NCI-H146 (cell line): Measurements from ENCODE around the gene EMP2.

ENCODE experiments used
- DNase-seq: peaks from one replicate; lab custom pipeline; 2025; lab: John Stamatoyannopoulos, UW

The EMP2 gene

GRCh38 chr16:10610499-10611184 lies 30.2 kb upstream of the EMP2 start:
- DNase-seq = no peak

- no peak for DNase-seq
Observed at GRCh38 chr16:10609402-10609774, 29.0 kb upstream of the EMP2 start.

GRCh38 chr16:10608687-10609401 lies 28.4 kb upstream of the EMP2 start:
- DNase-seq = no peak

- DNase-seq = no peak
Observed at GRCh38 chr16:10607157-10607556, 26.8 kb upstream of the EMP2 start.

- no peak for DNase-seq
Observed at GRCh38 chr16:10606607-10607006, 26.2 kb upstream of the EMP2 start.

GRCh38 chr16:10605636-10606035 lies 25.2 kb upstream of the EMP2 start:
- DNase-seq = no peak

GRCh38 chr16:10601444-10602408 lies 21.3 kb upstream of the EMP2 start:
- DNase-seq = no peak

- no peak for DNase-seq
Observed at GRCh38 chr16:10600782-10601443, 20.5 kb upstream of the EMP2 start.

- no peak for DNase-seq
Observed at GRCh38 chr16:10599626-10600025, 19.2 kb upstream of the EMP2 start.

GRCh38 chr16:10598157-10598556 lies 17.8 kb upstream of the EMP2 start:
- no peak for DNase-seq

GRCh38 chr16:10597187-10597601 lies 16.8 kb upstream of the EMP2 start:
- DNase-seq = no peak

- DNase-seq = no peak
Observed at GRCh38 chr16:10594312-10594950, 14.0 kb upstream of the EMP2 start.

GRCh38 chr16:10592611-10593010 lies 12.2 kb upstream of the EMP2 start:
- DNase-seq = no peak

GRCh38 chr16:10590342-10590741 lies 9.9 kb upstream of the EMP2 start:
- DNase-seq = no peak

GRCh38 chr16:10589109-10589508 lies 8.7 kb upstream of the EMP2 start:
- no peak for DNase-seq

GRCh38 chr16:10587622-10588021 lies 7.2 kb upstream of the EMP2 start:
- no peak for DNase-seq

- no peak for DNase-seq
Observed at GRCh38 chr16:10584981-10585438, 4.6 kb upstream of the EMP2 start.

- DNase-seq = no peak
Observed at GRCh38 chr16:10583269-10583668, 2.9 kb upstream of the EMP2 start.

GRCh38 chr16:10581507-10581906 lies 1.1 kb upstream of the EMP2 start:
- DNase-seq = no peak

GRCh38 chr16:10580883-10581247 lies 467 bp upstream of the EMP2 start:
- DNase-seq = no peak

- DNase-seq = no peak
Observed at GRCh38 chr16:10579575-10579964, 828 bp downstream of the EMP2 start.
